NCI-H748 (cell line): ENCODE results near the gene STARD4.

Experiments used
- DNase-seq: peaks from one replicate; lab custom pipeline; 2025; ENCODE audit not compliant: unreplicated experiment; lab: John Stamatoyannopoulos, UW

Gene STARD4

DNA sequence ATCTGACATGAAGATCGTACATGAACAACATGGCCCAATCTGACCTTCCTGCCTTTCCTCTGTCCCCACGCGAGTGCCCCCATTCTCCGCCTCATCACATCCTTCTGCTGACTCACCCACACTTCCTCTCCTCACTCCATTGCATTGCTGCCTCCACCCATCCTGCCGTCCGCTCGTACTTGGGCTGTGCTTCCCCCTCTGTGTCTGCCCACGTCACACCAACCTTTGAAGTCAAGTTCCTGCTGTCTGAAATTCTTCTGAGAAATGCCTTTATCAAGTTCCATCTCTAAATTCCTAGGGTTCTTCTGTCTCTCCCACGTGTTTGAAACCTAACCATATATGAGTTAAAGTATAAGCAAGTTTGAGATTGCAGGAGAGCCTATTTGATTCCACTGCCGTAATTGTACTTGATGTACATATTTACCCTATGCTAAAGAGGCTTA is 18.0 kb upstream of the STARD4 start:
- no peak for DNase-seq

DNA sequence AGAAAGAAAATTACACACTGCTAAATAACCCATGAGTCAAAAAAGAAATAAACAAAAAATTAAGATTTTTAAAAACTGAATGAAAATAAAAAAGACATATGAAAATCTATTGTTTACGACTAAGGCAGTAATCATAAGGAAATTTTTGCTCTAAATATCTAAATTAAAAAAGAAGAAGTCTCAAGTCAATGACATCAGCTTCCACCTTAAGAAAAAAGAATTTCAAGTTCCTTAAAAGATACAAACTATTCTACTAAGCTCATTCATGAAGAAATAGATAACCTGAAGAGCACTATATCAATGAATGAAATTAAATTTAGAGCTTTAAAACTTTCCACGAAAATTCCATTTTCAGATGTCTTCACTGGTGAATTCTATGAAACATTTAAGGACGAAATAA is 15.7 kb upstream of the STARD4 start:
- no peak for DNase-seq

DNA sequence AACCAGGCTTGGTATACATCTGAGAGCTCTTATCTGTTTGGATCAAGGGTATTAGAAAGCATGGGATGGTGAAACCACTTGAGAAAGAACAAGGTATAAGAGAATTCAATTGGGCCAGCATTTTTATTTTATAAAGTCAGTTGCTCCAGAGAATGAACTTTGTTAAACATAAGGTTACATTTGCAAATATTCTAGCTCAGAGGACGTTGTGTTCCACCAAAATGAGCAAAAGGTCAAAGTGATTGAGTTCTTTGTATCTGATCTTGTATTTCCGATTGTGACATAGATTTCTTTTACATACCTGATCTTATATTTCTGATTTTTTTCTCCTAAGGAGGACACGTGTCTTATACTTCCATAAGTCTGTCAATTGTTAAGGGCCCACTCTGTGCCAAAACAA is 8.6 kb upstream of the STARD4 start:
- no peak for DNase-seq

DNA sequence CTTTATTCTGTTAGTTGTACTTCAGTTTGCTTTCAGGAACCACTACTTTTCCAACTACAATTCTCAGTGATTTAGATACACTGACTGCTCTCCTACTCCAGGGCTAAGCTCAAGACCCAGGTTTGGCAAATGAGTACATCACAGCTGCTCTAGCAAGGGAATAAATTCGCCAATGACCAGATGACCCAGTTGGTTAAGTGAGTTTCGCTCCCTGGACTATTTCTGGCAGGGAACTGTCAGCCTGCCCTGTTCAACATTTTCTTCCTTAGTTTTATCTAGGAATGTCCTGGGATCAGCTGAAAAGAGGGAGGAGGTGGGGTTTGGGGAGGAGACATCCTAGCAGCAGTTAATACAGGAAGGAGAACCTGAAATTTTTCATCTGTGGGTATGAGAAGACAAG is 6.4 kb upstream of the STARD4 start:
- DNase-seq, result no peak

DNA sequence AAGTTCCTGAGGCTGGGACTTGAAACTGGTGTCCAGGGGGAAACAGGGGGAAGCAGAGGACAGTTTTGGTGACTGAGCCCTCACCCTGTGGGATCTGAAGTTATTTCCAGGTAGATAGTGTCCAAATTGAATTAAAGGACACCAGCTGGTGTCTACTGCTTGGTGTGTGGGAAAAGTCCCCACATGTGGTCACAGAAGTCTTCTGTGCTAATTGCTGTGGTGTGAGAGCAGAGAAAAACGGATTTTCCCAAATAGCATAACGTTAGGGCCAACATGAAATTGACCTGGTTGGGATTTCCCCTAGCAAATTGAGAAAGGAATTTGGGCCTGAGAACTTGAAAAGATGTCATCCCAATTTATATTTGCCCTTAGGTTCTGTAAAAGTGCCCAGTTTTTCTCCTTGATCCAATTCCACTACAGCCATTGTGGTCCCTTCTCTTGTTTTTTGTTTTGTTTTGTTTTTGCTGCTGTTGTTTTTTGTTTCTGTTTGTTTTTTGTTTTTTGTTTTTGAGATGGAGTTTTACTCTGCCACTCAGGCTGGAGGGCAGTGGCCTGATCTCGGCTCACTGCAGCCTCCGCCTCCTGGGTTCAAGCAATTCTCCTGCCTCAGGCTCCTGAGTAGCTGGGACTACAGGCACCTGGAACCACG is 5.6 kb upstream of the STARD4 start:
- DNase-seq, result no peak

DNA sequence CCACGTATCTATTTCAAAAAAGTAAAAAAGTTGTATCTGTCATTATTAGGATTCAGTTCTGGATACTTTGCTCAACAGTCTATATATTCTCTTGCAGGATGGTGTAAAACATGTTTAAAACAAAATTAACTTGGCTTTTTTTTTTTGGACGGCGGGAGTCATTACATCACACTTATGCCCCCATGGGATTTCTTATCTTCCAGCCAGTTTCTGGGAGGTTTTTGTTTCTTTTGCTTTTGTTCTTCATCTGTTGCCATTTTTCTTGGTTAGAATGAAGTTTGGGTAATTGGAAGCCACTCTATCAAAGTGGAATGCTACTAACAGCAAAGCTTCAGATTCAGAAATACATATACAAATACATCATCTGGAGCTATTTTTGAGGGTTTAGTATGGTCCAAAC is 1.8 kb upstream of the STARD4 start:
- no peak for DNase-seq

DNA sequence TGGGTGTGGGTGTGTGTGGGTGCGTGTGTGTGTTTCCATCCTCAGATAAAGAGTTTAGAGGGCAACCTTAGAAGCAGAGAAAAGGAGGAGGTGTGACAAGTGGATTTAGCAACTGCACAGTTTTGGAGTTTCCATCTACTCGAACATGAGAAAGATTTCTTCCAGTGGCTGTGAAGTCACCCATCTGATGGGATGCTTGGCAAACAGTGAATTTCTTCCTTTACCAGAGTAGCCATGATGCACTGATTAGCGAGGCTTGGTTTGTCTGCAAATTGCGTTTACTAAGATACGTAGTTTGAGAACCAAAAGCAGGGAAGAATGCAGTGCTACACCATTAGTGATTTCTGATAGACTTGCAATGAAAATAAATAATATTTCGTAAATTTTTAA is 791 bp upstream of the STARD4 start:
- DNase-seq, result peak; percentile 46

DNA sequence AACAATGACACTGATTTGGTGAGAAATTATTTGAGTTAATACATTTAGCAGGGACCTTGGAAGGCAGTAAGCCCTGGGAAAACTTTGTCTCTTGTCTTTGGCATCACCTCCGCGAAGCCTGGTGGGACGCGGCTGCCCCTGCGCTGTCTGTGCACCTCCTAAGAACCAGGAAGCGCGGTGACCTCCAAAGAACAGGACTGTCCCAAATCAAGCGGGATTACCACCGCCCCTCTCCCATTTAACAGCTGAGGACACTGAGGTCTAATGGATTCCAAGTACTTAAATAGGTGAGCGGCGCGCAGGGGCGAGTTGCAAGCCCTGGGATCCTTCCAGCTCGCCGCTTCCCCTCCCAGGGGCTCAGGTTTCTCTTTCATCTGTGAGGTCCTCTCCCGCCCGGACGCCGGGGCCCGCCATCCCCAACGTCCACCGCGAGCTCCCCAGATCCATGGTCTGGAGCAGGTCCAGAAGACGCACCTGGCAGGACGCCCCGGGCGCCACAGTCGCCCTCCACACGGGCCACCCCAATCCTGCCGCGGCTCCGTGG is 432 bp downstream of the STARD4 start:
- DNase-seq, result peak; percentile 89

DNA sequence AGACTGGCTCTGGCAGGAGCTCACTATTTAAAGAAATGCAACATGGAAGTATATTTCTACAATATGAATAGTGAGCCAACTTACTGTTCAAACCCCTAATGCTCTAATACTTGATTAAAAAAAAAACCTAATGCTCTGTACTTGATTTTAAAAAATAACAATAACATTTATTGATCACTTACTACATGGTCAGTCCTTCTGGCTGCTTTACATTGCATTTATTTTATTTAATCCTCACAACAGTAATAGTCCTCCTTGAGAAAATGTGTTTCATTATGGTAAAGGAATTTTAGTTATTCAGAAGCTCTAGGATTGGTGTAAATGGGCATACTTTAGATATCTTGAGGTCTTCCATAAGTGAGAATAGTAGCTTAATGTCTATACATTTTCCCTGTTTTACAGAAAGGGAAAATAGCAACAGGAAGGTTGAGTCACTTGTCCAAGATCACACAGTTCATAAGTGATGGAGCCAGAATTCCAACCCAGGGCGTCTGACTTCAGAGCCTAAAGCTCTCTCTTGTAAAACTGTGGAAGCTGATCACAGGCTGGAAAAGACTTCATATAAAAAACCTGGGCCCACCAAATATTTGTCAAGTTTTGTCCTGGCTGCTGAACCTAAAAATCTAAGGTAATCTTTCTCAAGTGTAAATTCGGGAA is 1.0 kb downstream of the STARD4 start:
- DNase-seq, result no peak

DNA sequence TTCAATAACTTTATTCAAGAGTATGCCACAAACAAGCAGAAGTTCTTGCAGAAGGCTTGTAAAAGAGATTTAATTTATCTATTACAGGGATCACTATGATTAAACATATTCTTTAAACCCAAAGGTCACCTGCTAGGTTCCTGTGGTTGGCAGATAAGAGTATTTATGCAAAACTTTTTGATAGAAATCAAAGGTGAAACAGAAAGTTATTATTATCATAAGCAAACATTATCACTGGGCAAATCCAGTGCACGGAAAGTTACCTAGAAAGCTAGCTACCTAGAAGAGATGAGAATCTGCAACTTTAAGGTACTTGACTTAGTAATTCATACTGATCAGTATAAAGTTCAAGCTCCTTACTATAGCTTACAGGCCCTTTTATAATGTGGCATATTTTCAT is 3.2 kb downstream of the STARD4 start:
- DNase-seq, result no peak

DNA sequence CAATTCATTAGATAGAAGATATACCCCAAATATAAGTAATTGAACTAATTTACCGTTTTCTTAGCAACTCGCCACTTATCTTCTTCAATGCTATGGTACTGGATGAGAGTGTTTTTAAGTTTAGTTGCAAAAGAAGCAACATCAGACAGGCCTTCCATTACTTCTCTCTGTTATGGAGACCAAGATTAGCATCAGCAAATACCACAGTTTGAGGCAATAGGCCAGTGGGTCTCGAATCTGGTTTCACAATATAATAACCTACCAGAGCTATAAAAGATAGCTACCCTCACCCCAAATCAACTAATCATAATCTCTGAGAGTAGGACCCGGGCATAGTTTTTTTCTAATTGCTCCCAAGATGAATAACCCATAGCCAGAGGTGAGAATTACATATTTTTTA is 5.1 kb downstream of the STARD4 start:
- DNase-seq, result no peak

DNA sequence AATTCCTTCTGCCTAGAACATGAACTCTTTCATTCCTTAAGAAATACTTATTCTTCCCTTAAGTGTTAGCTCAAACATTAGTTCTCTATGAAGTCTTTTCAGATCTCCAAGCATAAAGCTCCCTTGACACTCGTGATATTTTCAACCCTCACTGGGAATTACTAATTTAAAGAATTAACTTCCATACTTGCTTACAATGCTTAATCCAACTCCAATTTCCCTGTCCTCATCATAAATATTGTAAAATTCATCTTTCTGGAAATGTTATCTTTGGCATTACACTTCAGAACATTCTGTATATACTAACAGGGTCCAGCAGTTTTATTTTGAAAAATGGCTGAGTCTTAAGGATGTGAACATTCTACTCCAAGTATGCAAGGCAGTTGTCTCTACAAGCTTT is 7.2 kb downstream of the STARD4 start:
- DNase-seq, result no peak

DNA sequence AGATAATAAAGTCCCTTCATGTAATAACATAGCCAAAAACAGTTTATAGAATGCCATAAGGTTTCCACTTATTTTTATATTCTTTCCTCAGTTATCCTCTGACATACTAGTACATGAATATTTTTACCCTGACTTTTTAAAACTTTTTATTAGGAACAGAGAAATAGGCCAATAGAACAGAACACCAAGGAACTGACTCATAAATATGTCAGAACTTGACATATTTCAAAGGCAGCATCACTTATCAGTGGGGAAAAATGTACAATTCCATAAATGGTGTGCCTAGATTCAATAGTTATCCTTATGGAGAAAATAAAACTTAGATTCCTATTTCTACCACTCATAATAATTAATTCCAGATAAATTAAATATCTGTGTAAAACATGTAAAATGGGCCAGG is 9.4 kb downstream of the STARD4 start:
- no peak for DNase-seq

DNA sequence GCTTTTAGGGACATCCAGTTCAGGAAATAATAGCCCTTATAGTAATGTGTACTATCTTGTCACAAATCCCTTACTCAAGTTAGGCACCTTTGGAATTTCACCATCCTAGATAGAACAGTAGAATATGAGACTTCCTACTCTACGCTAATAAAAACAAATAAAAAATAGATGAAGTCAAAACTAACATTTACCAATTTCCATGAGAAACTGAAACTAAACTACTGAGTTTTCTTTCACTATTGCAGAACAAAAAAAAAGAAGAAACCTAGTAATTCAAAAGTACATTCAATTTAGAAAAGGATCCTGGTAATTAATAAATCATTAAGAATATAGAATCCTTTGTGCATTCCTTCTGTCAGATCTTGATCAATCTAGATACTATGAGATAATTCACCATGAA is 14.0 kb downstream of the STARD4 start:
- no peak for DNase-seq

DNA sequence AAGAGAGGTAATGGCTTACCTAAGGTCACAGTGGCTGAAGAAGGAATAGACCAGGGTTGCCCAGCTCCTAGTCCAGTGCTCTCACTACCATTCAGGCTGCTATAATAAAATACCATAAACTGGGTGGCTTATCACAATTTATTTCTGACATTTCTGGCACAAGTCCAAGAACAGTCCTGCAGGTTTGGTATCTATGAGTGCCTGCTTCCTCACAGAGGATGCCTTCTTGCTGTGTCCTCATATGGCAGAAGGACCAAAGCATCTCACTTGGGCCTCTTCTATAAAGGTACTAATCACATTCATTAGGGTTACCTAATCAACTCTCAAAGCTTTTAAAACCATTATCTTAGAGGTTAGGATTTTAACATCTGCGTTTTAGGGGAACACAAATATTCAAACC is 17.2 kb downstream of the STARD4 start:
- DNase-seq, result no peak

DNA sequence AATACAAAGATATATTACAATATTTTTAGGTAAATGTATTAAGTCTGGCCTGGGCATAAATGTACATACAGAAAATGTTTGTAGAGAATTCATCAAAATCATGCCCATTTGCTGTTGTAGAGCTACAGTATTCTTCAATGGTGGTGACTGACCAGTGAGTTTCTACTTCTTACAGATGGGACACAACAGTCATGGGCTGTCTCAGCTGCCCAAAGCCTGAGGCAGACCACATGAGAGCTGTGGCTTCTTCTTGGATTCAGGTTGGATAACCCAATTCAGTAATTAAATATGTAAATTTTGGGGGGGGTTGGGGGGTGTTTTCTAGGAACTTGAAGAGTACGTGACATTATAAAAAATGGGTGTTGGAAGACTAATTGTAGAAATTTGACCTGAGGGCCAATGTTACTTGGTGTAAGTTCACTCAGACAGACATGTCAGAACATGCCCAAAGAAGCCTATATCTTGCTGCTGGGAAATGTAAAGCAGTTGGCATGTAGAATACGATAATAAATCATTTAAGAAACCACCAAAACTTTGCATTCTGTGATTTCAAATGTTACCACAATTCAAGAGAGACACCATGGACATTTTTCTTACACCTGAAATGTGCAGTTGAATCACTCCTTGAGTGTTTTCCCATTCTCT is 17.9 kb downstream of the STARD4 start:
- peak; percentile 11 for DNase-seq

DNA sequence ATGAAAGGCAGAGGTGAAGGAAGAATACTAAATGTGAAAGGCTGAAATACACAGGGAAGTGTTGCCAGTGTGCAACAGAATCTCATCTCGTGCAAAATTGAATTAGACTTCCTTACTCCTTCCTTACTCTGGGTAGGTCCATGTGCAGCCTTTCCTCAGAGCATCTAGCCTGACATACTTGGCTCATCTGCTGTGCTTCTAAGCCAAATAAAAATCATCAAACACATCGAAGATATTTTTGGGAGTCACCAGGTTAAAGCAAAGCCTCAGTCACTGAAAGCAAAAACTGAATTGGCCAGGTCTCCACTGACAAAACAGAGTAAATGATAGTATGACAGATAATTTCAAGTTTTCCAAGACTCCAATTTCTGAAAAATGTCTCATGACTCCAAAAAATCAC is 19.3 kb downstream of the STARD4 start:
- no peak for DNase-seq

DNA sequence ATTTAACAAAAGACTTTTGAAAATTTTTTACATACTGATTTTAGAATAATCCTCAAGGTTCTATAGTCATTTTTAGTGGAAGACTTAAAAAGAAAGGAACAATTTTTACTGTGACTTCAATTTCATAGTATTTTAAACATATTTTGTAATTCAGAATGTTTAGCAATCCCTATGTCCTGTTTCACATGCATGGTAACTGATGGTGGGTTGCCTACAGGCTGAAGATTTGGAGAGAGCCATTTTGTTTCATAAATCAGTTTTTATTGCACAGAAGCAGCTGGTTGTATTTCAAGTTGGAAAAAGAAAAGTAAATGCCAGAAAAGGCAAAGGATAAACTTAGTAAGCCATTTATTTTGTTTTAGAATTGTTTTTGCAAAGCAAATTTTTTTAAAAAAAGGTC is 24.0 kb downstream of the STARD4 start:
- DNase-seq, result no peak

DNA sequence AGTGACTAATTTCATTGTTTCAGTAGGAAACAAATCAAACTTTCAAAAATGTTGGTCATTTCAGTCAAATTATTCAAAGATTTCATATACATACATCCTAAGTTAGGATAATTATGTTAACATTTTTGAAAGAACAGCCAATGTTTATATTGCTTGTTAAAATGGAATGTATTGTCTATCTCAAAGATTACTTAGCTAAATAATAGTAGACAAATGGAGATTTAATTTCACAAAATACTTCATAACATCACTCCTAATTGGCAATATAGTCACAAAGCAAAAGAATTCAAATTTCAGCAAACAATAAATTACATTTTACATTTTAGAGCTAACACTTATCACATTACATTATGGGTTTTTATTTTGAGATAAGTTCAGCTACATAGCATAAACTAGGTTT is 25.4 kb downstream of the STARD4 start:
- no peak for DNase-seq

DNA sequence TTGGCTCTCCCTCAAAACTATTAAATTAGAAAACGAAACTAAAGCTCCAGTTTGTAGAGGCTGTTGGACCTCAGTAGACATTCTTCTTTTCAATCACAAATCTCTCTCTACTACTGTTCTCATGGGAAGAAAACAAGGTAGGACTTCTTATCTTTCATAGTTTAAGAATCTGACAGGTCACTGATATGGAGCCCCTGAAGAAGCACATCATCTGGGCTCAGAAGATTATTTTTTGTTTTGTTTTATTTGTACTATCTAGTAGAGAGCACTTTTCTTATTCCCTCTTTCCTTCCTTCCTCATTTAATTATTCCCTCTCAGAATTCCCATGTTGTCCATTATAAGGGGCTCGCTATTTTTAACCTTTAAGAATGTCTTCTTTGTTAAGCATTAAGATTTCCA is 26.3 kb downstream of the STARD4 start:
- no peak for DNase-seq

DNA sequence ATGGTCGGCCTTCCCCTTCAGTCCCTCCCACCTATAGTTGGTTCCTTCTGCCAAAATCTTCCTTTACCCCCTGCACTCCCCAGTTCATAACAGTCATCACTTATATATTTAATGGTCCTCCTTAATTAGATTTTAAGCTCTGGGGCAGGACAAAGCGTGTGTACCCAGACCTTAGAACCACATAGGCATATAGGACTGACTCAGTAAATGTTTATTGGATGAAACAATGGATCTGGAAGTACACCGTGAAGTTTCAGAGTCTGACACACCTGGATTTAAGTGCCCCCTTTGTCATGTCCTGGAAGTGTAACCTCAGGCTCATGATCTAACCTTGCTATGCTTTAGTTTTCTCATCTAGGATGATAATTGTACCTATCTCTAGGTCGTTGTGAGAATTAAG is 32.0 kb downstream of the STARD4 start:
- DNase-seq, result no peak

DNA sequence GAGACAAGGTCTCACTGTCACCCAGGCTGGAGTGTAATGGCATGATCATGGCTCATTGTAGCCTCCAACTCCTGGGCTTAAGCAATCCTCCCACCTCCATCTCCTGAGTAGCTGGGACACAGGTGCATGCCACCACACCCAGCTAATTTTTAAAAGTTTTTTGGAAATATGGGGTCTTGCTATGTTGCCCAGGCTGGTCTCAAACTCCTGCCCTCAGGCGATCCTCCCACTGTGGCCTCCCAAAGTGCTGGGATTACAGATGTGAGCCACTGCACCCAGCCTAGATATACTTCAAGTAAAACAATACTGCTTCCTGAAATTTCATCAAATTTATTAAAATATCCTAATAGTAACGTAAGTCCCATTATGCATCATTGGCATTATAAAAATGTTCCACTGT is 33.4 kb downstream of the STARD4 start:
- DNase-seq, result no peak
